HL-60/S4 treated with retinoic acid at 250 ng/mL for 4 days and 3 days (cell line): ENCODE results near the gene NFATC1.

Source experiments
- in situ Hi-C: fragments of 300-500 bp; cut with MboI; formaldehyde crosslinking; loops from 2 replicates; pipeline ENCODE4 v1.7.0; 2022; ENCODE audit warnings: low sequenced_read_pairs

The NFATC1 gene

DNA sequence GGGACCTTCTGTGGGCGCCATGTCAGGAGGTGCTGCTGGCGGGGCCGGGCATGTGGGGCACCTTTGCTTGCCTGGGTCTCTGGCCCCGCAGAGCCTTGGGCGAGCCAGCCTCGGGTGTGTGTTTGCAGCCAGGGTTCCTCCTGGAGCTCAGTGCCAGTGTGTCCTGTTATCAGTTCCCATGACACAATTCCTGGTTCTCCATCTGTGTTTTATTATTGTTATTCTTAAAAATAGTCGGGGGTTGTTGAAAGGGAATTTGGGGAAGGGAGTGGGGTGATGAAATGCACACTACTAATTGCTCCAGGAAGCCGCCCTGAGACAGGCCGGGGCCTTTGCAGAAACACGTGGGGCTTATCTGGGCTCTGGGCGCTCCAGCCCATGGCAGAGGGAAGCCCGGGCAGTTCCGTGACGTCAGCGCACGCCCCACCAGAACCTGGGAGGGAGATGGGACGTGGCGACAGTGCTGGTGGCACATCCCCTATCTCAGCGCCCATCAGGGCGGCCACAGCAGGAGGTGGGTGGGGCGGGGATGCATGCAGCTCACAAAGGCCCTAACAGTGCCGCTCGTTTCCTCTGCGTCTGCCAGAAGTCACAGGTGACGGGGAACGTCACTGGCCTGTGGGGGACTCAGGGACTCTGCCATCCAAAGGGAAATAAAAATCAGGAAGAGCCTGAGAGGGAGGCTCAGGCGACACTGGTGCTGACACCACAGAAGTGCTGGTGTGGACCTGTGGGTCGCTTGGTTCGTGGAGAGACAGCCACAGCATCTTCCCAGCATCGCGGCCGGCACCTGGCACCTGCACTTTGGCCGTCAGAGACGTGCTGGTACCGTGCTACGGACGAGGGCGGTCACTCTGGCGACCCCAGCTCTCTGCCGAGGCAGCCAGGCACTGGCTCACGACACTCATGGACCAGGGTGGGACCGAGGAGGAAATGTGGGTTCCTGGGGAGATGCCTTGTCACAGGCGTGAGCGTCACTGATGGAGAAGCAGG, 131.0 kb downstream of the NFATC1 start:
- in situ Hi-C loops, result no loop called here

DNA sequence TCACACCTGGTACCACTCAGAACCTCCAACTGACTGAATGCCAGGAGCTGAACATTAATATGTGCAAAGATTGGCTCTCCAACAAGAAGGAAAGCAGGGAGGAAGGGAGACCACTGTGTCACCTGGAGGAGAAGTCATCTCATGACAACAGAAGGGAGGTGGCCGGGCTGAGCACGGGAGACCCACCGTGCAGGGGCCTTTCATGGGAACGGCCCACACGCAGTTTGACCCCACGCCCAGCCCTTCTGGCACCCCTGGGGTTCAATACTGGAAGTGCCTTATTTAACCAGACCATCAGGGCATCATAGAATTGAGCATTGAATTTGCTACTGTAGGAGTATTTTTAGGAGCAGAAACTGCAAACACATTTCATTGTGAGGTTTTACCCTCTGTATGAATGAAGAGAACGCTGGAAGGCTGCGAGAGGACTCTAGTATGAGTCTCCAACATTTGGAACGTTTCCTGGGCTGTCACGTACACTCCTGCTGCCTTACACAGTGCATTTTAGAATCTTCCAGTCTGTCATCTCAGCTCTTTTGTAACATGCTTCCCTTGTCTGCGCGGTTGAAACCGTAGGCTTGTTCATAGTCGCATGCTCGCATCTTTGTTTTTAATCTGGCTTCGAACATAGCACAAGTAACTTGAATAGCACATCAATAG, 132.1 kb downstream of the NFATC1 start:
- in situ Hi-C loops, result no loop called here

DNA sequence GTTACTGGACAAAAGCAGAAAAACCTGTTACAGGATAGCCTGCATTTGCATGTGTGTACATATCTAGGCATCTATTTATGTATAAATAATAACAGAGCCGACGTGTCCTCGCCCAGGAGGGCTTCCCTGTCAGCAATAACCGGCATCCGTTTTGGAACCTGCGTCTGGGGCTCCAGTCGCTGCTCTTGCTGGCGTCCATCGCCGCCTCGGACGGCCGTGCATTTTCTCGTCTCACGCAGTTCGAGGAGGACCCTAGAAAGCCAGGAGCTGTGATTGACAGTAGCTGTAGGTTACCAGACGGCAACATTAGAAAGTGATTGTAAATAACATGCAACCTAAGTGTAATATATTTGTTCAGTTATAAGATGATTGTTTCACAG, 132.6 kb downstream of the NFATC1 start:
- in situ Hi-C loops, result no loop called here

DNA sequence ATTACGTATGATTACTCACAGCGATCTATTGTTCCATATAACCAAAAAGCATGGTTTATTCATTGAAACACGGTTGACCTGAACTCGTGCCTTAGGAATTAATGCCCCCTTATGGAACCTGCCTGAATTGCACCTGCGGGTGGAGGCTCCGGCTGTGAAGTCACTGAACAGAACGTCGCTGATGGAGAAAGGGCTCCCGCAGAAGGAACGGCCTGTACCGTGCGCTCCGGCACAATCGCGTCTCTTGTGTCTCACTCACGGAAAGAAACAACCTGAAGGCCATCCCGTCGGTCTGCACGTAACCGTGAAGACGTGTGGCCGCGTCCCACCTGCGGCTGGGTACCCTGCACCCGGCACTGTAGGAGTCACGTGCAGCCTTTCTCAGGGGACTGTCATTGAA, 133.1 kb downstream of the NFATC1 start:
- in situ Hi-C loops, result no loop called here

DNA sequence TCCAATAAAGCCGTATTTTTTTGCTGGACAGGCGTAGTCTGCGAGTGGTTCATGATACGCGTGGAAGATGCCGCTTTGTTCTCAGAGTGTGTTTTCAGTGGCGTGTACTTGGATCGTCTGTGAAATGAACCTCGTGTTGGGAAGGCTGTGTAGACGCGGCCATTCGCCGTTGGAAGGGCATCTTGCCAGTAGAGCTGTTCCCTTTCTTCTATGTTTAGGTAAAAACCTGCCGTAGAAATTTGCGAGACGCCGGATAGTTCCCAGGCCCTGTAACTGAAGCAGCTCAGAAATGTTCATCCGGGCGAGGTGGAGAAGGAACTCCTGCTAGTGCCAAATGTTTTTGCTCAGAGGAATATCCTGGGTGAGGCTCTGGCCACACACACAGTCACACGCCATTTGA, 133.6 kb downstream of the NFATC1 start:
- in situ Hi-C loops, result no loop called here

DNA sequence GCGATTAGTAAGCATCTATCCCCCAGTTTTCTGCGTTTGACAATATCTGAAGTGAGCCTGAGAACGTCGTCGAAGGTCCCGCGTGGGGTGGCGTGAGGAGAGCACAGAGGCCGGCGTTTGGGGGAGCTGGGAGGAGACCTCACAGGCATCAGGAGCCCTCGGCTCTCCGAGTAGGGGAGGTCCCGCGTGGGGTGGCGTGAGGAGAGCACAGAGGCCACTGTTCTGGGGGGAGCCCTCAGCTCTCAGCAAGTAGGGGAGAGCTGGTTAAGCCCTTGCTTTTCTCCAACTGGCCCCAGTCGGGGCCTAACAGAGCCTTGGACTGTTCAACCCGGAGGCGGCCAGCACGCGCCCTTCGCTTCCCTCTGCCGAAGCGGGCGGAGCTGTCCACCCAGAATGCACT, 134.3 kb downstream of the NFATC1 start:
- in situ Hi-C loops, result no loop called here

DNA sequence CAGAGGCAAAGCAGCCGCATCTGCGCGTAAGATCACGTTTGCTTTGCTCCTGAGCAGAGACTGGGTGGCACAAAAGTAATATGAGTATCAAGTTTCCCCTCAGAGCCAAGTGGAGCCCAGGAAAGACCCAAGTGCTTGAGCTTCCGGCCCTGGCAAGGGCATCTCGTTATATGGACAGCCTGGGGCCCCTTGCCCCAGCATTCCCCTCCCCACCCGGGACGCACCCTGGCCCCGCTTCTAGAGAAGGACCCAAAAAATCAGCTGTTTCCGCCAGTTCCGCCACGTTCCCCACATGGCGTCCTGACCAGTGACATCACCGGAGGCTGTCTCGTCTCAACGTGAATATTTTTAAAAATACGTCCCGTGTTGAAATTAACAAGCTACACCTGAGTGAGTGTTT, 135.1 kb downstream of the NFATC1 start:
- in situ Hi-C loops, result no loop called here

DNA sequence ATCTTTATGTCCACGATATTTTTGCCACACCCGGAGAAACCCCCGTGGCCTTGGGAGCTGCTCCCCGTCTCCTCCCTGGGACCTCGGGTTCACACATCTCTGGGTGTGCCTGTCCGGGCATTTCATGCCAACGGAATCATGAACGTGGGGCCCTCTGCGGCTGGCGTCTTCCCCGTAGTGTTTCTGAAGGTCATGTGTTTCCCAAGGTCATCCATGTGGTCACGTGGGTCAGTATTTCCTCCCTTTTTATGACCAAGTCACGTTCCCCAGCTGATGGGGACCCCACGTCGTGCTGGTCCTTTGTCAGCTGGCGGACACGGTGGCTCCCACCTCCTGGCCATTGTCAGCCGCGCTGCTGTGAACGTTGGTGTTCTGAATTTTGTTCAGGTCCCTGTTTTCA, 135.7 kb downstream of the NFATC1 start:
- in situ Hi-C loops, result no loop called here

DNA sequence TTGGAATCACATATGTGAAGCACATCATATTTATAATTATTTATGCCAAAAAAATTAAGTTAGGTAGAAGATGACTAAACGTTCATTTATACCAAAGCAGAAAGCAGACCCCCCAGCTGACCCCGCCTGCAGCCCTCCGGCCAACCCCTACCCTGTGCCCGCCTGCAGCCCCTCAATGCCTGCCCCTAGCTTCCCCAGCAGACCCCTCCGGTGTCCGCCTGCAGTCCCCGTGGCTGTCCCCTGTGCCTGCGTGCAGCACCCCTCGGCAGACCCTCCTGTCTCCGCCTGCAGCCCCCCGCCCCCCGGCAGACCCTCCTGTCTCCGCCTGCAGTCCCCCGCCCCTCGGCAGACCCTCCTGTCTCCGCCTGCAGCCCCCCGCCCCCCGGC, 136.2 kb downstream of the NFATC1 start:
- in situ Hi-C loops, result no loop called here

DNA sequence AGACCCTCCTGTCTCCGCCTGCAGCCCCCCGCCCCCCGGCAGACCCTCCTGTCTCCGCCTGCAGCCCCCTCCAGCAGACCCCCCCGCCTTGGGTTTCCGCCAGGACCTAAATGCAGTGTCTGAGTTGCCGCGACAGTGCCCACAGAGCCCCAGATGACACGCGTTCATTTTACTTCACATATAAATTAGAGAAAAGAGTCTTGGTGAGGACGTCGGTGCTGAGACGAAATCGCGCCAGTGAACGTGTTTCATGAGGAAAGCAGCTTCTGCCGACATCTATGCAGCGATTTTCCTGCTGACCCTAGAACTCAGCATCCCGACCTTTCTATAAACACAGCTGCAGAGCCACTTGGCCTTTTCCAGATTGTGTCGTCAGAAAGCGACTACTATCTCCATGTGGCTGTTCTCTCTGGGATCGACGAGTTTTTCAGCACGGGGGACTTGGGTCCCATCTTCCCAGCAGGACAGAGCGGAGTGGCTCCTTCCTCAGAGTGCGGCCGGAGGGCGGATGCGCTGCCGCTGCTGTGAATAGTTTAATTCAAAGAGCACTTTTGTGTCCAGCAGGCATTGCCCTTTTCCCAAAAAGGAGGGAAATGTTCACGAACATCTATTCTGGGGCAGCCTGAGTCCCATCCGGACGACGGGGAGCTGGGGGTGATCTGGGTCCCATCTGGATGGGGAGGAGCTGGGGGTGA, 136.7 kb downstream of the NFATC1 start:
- in situ Hi-C loops, result no loop called here

DNA sequence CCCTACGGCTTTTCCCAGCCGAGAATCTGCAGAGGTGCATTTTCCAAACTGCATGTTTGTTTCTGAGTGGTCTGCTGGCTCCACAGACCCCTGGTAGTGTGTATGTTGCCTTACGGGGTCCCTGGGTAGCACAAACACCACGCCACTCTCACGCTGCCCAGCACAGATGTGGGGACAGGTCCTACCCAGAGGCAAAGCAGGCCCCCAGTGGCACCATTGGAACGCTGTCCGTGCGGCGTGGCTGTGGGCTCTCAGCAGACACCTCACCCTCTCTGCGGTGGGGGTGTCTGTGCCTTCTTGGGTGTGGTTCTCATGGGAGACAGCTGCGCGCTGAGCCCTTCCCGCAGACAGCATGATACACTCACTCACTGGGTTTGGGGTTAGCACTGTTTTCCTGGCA, 137.4 kb downstream of the NFATC1 start:
- in situ Hi-C loops, result no loop called here

DNA sequence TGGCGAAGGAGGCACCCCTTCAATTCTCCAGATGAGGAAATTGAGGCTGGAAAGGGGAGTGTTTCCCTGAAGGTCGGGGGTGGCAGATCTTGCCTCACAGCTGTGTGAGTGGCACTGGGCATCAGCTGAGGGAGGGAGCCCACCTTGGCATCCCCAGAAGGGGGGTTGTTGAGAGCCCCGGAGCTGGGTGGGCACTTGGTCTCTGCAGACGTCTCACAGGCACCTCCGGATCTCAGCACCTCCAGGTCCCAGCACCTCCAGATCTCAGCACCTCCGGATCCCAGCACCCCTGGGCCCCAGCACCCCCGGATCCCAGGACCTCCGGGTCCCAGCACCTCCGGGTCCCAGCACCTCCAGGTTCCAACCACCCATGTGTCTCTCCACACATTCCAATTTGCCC, 137.9 kb downstream of the NFATC1 start:
- in situ Hi-C loops, result no loop called here

DNA sequence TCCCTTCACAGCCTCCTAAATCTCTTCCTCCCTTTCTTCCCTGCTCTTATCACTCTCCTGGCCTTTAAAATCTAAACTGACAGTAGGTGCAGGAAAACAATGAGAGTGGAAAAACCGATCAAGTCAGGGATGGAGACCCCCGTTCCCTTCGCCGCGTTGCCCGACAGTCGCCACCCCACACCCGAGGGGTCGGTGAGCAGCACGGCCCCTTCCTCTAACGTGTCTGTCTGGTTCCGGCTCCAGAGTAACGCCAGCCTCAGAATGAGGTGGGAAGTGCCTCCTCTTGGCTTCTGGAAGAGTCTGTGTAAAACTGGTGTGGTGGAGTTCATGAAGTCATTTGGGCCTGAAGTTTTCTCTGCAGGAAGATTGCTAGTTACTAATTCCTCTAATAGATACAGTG, 138.6 kb downstream of the NFATC1 start:
- in situ Hi-C loops, result no loop called here

DNA sequence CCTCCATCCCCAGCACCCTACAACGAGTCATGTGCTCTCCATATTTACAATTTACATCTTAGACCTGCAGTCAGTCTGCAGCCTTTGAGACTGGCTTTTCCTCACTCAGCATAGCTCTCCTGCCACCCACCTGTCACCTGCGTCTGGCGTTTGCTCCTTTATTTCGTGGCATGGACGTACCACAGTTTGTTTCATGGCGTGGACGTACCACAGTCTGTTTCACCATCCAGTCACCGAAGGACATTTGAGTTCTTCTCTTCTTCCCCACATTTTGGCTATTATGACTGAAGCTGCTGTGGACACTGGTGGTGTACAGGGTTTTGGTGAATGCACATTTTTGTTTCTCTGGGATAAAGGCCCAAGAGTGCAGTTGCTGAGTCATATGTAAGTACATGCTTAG, 142.0 kb downstream of the NFATC1 start:
- in situ Hi-C loops, result no loop called here

DNA sequence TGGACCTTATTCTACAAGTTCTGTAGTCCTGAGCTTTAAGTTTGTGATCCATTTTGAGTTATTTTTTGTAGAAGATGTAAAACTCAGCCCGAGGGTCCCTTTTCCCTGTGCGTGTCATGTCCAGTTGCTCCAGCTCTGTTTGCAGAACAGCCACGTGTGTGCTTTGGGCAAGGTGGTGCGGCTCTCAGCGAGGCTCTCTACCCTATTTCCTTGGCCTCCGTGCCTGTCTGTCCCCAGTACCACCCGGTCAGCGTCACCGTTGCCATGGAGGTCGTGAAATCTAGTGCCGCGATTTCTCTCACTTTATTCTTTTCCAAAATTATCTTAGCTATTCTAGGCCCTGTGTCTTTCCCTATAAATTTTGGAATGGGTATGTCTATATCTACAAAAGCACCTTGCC, 142.9 kb downstream of the NFATC1 start:
- in situ Hi-C loops, result no loop called here

DNA sequence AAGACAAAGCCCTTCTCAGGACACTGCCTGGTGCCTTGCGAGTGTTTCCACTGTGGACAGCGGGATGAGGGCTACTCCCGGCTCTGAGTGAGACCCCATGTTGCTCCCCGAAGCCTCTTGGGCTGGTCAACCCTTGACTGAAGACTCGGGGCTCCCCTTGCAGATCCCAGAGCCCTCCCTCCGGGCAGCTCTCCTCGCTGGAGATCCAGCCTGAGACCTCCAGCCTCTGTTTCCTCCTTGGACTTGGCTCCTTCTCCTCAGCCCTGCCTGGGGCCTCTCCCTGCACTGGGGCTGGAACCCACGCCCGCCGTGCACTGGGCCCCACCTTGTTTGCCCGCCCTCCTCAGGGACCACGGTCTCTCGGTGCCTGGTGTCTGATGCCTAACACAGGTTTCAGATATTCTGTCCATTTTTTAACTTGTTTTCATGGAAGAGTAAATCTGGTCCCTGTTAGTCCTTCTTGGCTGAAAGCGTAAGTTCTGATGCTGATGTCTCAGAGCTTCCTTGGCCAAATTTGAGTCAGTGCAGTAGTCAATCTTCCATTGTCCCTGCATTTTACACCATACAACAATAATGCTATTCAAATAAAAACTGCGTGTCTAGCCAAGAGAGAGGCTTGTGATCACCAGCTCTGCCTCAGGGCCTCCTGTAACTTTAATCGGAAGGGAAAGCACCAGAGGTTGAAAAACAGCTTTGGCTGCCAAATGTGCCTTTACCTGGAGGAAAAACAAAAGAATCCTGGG, 144.6 kb downstream of the NFATC1 start:
- in situ Hi-C loops, result no loop called here

DNA sequence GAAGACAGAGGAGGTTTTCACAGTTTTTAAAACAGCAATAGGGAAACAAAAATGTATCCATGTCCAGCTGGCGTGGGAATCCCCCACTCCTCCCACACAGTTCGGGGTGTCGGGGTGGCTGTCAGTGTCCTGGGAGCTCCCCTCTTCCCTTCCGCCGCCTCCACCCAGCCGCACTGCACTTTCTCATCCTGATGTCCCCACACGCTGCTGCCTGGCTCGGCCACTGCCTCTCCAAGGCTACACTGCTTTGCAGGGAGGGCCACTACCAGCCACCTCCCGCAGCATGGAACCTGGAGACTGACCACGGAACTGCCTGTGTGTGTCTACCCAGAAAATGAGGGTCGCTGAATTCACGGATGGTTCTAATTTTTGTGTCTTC, 145.2 kb downstream of the NFATC1 start:
- in situ Hi-C loops, result no loop called here

DNA sequence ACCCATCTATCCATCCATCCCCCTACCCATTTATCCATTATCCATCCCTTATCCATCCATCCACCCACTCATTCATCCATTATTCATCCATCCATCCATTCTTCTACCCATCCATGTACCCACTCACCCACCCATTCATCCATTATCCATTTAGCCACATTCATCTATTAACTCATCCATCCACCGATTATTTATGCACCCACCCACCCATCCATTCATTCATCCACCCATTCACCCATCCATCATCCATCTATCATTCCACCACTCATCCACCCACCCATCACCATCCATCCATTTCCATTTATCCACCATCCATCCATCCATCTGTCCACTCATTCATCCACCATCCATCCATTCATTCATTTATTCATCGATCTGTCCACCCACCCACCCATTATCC, 146.5 kb downstream of the NFATC1 start:
- in situ Hi-C loops, result no loop called here

DNA sequence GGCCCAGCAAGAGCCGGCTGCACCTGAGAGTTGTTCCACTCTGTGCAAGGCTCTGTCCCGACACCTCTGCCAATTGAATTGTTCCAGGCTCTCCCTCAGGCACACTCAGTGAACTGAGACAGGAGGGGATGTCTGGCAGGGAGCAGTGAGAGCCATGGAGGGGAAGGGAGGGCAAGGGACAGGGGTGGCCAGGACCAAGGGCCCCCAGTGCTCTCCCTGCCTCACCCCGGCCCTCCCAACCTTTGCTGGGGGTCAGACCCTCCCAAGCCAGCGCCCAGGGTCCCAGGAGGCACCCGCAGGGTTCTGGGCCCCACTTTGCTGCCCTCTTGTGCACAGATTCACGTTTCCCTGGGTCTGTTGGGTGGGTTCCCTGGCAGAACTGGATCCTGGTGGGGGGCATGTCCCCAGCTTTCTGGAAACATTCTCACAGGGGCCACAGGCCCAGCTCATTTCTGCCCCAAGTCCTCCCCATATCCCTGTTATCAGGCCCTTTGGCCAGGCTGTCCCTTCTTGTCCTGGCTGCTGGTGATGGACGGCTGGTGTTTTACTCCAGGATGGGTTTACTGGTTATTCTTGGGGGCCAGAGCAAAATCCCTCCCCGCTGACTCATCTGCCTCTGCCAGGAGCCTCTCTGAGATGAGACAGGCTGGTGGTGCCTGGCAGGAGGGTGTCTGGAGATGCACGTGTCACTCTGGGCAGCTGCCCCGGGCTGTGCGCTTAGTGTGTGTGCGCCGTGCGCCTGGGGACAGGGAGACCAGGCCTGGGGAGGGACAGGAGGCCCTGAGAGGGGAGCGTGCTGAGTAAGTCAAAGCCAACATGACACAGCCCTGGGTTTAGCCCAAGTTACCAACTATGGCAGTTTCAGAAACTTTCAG, 147.4 kb downstream of the NFATC1 start:
- in situ Hi-C loops, result no loop called here

DNA sequence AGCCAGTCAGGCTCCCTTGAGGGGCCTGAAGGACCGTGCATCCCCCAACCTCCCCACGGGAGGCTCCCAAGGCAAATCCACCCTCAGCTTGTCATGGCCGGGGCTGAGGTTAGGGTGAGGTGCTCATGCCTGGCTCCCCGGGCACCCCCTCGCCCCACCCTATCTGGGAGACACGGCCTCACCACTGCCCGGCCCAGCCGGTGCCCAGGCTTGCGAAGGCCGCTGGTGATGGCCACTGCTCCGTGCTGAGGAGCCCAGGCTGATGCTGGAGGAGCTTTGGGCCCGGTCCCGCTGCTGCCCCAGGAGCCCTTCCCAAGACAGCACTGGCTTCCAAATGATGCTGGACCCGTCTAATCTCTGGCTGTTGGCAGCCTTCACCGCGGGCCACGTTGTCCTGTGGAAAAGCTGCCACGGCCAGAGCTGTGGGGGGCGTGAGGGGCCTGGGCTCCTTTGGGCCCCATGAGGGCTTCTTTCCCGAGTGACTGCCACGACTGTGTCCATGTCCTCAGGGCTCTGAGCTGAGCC, 148.2 kb downstream of the NFATC1 start:
- in situ Hi-C loops, result no loop called here
